WTC11 (cell line): ENCODE results near the gene GPLD1. TPM values are rescaled to one million over a fixed set of nuclear protein-coding genes. Genes with fewer than 3 reads are reported as not detected.

Experiments
- ATAC-seq: fragments of 200-7000 bp; cut with Tn5 transposase; 2 replicates; pipeline ENCODE4 v1.10.0; 2021; ENCODE audit warnings: mild to moderate bottlenecking, moderate library complexity
- CTCF ChIA-PET: fragments of 300-600 bp; sonication (Branson Sonifier 250); formaldehyde crosslinking; loops from one replicate; lab custom pipeline; 2021; ENCODE audit warnings: antibody characterized with exemption; lab: Charles Lee
- POLR2A ChIA-PET: fragments of 350-600 bp; sonication (Branson Sonifier 250); formaldehyde crosslinking; loops from one replicate; lab custom pipeline; 2021; ENCODE audit warnings: antibody characterized with exemption; lab: Charles Lee
- DNase-seq: peaks from one replicate; pipeline ENCODE4 v3.0.0; 2021; ENCODE audit warnings: low spot score
- H3K27ac Mint-ChIP-seq: 2 replicates; pipeline ENCODE4 v1.8.0; 2021; ENCODE audit warnings: mixed read lengths
- H3K27me3 Mint-ChIP-seq: 2 replicates; pipeline ENCODE4 v1.8.0; 2021; ENCODE audit warnings: low read depth, mild to moderate bottlenecking, moderate library complexity, mixed read lengths
- H3K36me3 Mint-ChIP-seq: 2 replicates; pipeline ENCODE4 v1.8.0; 2021; ENCODE audit warnings: mixed read lengths
- H3K4me1 Mint-ChIP-seq: 2 replicates; pipeline ENCODE4 v1.8.0; 2022; ENCODE audit warnings: mixed read lengths
- H3K4me3 Mint-ChIP-seq: 2 replicates; pipeline ENCODE4 v1.8.0; 2021; ENCODE audit warnings: mild to moderate bottlenecking, moderate library complexity, mixed read lengths
- H3K9me3 Mint-ChIP-seq: 2 replicates; pipeline ENCODE4 v1.8.0; 2021; ENCODE audit warnings: mixed read lengths
- ATF1 ChIP-seq: sonication (generic); formaldehyde crosslinking; IDR thresholded peaks from 2 replicates; pipeline ENCODE4 v1.8.1; 2023; ENCODE audit warnings: mild to moderate bottlenecking, moderate library complexity, missing genetic modification reagents
- ATF6 ChIP-seq: sonication (generic); formaldehyde crosslinking; IDR thresholded peaks from 2 replicates; pipeline ENCODE4 v1.8.1; 2023; ENCODE audit warnings: mild to moderate bottlenecking, missing genetic modification reagents
- CREB1 ChIP-seq: sonication (generic); formaldehyde crosslinking; IDR thresholded peaks from 2 replicates; pipeline ENCODE4 v1.8.0; 2023; ENCODE audit warnings: mild to moderate bottlenecking, missing genetic modification reagents
- E2F1 ChIP-seq: sonication (generic); formaldehyde crosslinking; IDR thresholded peaks from 2 replicates; pipeline ENCODE4 v1.8.0; 2022; ENCODE audit warnings: mild to moderate bottlenecking, missing genetic modification reagents
- HMGXB4 ChIP-seq: sonication (generic); formaldehyde crosslinking; IDR thresholded peaks from 2 replicates; pipeline ENCODE4 v1.8.1; 2023; ENCODE audit warnings: mild to moderate bottlenecking, moderate library complexity, missing genetic modification reagents
- JAZF1 ChIP-seq: fragments of 250-450 bp; sonication (Bioruptor Pico); IDR thresholded peaks from 2 replicates; pipeline ENCODE4 v1.9.0; 2021; ENCODE audit warnings: moderate library complexity, mild to moderate bottlenecking, inconsistent platforms
- MYBL2 ChIP-seq: sonication (generic); formaldehyde crosslinking; IDR thresholded peaks from 2 replicates; pipeline ENCODE4 v1.8.1; 2023; ENCODE audit warnings: mild to moderate bottlenecking, moderate library complexity, missing genetic modification reagents
- NFE2L1 ChIP-seq: sonication (generic); formaldehyde crosslinking; IDR thresholded peaks from 2 replicates; pipeline ENCODE4 v1.8.1; 2023; ENCODE audit warnings: missing genetic modification reagents
- NR1H2 ChIP-seq: sonication (generic); formaldehyde crosslinking; IDR thresholded peaks from 2 replicates; pipeline ENCODE4 v1.9.0; 2021; ENCODE audit warnings: mild to moderate bottlenecking, moderate library complexity, missing genetic modification reagents
- NR2C2 ChIP-seq: sonication (generic); formaldehyde crosslinking; IDR thresholded peaks from 2 replicates; pipeline ENCODE4 v1.8.0; 2022; ENCODE audit warnings: mild to moderate bottlenecking, missing genetic modification reagents
- NR3C1 ChIP-seq: sonication (generic); formaldehyde crosslinking; conservative IDR thresholded peaks from 2 replicates; pipeline ENCODE4 v1.8.1; 2023; ENCODE audit warnings: low read depth, mild to moderate bottlenecking, missing genetic modification reagents
- PRDM15 ChIP-seq: sonication (generic); formaldehyde crosslinking; IDR thresholded peaks from 2 replicates; pipeline ENCODE4 v1.8.0; 2022; ENCODE audit warnings: missing genetic modification reagents
- PRRX2 ChIP-seq: fragments of 250-450 bp; sonication (Bioruptor Pico); IDR thresholded peaks from 2 replicates; pipeline ENCODE4 v1.8.0; 2021; ENCODE audit warnings: mild to moderate bottlenecking
- SMAD4 ChIP-seq: sonication (generic); formaldehyde crosslinking; IDR thresholded peaks from 2 replicates; pipeline ENCODE4 v1.8.0; 2022; ENCODE audit warnings: mild to moderate bottlenecking, missing genetic modification reagents
- TCF7 ChIP-seq: sonication (generic); formaldehyde crosslinking; IDR thresholded peaks from 2 replicates; pipeline ENCODE4 v1.8.0; 2022; ENCODE audit warnings: mild to moderate bottlenecking, low read depth, missing genetic modification reagents, moderate library complexity
- ZBTB21 ChIP-seq: sonication (generic); formaldehyde crosslinking; IDR thresholded peaks from 2 replicates; pipeline ENCODE4 v1.8.1; 2023; ENCODE audit warnings: mild to moderate bottlenecking, missing genetic modification reagents, borderline replicate concordance
- ZMAT4 ChIP-seq: fragments of 250-450 bp; sonication (Bioruptor Pico); IDR thresholded peaks from 2 replicates; pipeline ENCODE4 v1.9.0; 2021; ENCODE audit warnings: mild to moderate bottlenecking
- ZNF138 ChIP-seq: sonication (generic); formaldehyde crosslinking; conservative IDR thresholded peaks from 2 replicates; pipeline ENCODE4 v1.8.1; 2022; ENCODE audit warnings: mild to moderate bottlenecking, moderate library complexity, missing genetic modification reagents
- ZNF232 ChIP-seq: sonication (generic); formaldehyde crosslinking; IDR thresholded peaks from 2 replicates; pipeline ENCODE4 v1.8.0; 2022; ENCODE audit warnings: mild to moderate bottlenecking, missing genetic modification reagents
- ZNF512 ChIP-seq: sonication (generic); formaldehyde crosslinking; IDR thresholded peaks from 2 replicates; pipeline ENCODE4 v1.8.1; 2022; ENCODE audit warnings: missing genetic modification reagents, borderline replicate concordance
- total RNA-seq: library from RNA; stranded (reverse); gene quantifications from 3 replicates; pipeline ENCODE4 v1.2.3, GENCODE V29; 2021

GPLD1 gene
- total RNA-seq, 1 experiment from 2014 or later: 8.4 TPM

GRCh38 chr6:24444588-24444987, 44.8 kb downstream of the GPLD1 start:
- DNase-seq: no peak
- peaks cover 8% of the 10 kb centered on the region for H3K4me1 Mint-ChIP-seq
- ChIA-PET CTCF (no interaction called here), POLR2A (no interaction called here)
- H3K36me3 Mint-ChIP-seq: peaks cover 2% of the 10 kb centered on the region; the same call in 1 of the 2 replicates
- no peak for TF ChIP-seq ZNF512
- TF ChIP-seq TCF7 (CRISPR knock-in tag): no peak
- no peak for TF ChIP-seq E2F1 (CRISPR knock-in tag)
- no peak for TF ChIP-seq ZNF138
- TF ChIP-seq ZBTB21 (CRISPR knock-in tag): no peak
- no peak for TF ChIP-seq NR2C2 (CRISPR knock-in tag)
- TF ChIP-seq SMAD4 (CRISPR knock-in tag): no peak
- TF ChIP-seq ATF1 (CRISPR knock-in tag): no peak
- TF ChIP-seq MYBL2 (CRISPR knock-in tag): no peak
- TF ChIP-seq CREB1 (CRISPR knock-in tag): no peak
- TF ChIP-seq ZMAT4 (CRISPR knock-in tag): no peak
- TF ChIP-seq NFE2L1: no peak
- no peak for TF ChIP-seq ZNF232 (CRISPR knock-in tag)
- TF ChIP-seq PRRX2 (CRISPR knock-in tag): no peak
- TF ChIP-seq JAZF1 (CRISPR knock-in tag): no peak
- no peak for TF ChIP-seq HMGXB4 (CRISPR knock-in tag)
- no peak for TF ChIP-seq PRDM15
- TF ChIP-seq ATF6 (CRISPR knock-in tag): no peak
- TF ChIP-seq NR3C1 (CRISPR knock-in tag): no peak
- TF ChIP-seq NR1H2 (CRISPR knock-in tag): no peak
- ATAC-seq: no peak
- H3K27ac Mint-ChIP-seq: no peak overlapping the region
- H3K9me3 Mint-ChIP-seq: no peaks in the 10 kb centered on the region
- no peaks in the 10 kb centered on the region for H3K27me3 Mint-ChIP-seq
- H3K4me3 Mint-ChIP-seq: no peak overlapping the region
